ENCODE measurements around the gene RAB1A.

RAB1A gene

GRCh38 chr2:65064728-65065552 lies 65.0 kb downstream of the RAB1A start:
- peak; percentile 50 for DNase-seq (ENCODE audit: low read depth, low spot score)

GRCh38 chr2:65062843-65063825 lies 66.8 kb downstream of the RAB1A start:
- no peak for DNase-seq (ENCODE audit: low read depth, low spot score)
- no peak overlapping the region for H3K27ac ChIP-seq

More at GRCh38 chr2:65064728-65065552, 65.0 kb downstream of the RAB1A start:
- peak overlapping the region; percentile 54 for H3K27ac ChIP-seq

GRCh38 chr2:65061910-65062339 lies 68.0 kb downstream of the RAB1A start:
- DNase-seq (ENCODE audit: low read depth, low spot score): no peak
- no peak overlapping the region for H3K27ac ChIP-seq

DNA sequence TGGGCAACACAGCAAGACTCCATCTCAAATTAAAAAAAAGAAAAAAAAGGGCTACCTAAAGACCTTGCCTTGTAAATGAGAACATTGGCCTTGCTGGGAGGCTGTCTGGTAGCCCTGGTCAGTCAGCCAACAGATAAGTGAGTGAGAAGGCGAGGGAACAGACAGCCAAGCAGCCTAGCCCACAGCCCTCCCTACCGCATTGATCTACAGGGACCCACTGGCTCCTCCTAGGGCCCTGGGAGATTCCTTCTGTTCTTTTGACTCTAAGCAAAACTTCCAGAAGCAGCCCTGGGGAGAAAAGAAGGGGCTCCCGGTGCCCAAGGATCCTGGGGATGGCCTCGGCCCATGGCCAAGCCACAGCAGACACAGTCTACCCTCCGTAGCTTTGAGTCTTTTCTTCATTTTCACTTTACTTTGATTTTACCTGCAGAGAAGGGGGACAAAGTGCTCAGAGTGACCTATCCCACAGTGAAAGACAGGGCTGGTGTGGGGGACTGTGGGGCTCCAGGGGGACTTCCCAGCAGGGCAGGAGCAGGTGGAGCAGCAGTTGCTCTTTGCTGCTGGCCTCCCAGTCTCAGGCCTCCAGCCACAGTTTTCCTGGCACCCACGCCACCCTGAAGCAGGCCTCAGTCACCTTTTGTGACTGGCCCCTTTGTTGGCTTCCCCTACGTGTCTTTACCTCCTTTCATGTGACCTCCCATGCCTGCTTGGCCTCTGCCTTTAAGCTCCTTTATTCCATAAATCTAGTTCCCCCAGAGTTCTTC lies 68.6 kb downstream of the RAB1A start:
- no peak for DNase-seq (ENCODE audit: low read depth, low spot score)
- H3K27ac ChIP-seq: no peak overlapping the region

GRCh38 chr2:65059071-65059470 lies 70.8 kb downstream of the RAB1A start:
- no peak overlapping the region for H3K27ac ChIP-seq
- DNase-seq (ENCODE audit: low read depth, low spot score): no peak

- peak overlapping the region; percentile 22 for H3K27ac ChIP-seq
- peak; percentile 66 for DNase-seq (ENCODE audit: low read depth, low spot score)
These were observed 72.4 kb downstream of the RAB1A start for GRCh38 chr2:65057391-65058052.

GRCh38 chr2:65057054-65057375 lies 72.9 kb downstream of the RAB1A start:
- H3K27ac ChIP-seq: peak overlapping the region; percentile 22
- DNase-seq (ENCODE audit: low read depth, low spot score): no peak

GRCh38 chr2:65056215-65057053 lies 73.5 kb downstream of the RAB1A start, which contains the start of gene CEP68:
TSS of gene CEP68 (plus strand) at chr2:65056416. CDS start at chr2:65069445, 13,029 bp downstream.
- DNase-seq (ENCODE audit: low read depth, low spot score): peak; percentile 89
- H3K27ac ChIP-seq: peak within 1 kb of the TSS; percentile 22

DNA sequence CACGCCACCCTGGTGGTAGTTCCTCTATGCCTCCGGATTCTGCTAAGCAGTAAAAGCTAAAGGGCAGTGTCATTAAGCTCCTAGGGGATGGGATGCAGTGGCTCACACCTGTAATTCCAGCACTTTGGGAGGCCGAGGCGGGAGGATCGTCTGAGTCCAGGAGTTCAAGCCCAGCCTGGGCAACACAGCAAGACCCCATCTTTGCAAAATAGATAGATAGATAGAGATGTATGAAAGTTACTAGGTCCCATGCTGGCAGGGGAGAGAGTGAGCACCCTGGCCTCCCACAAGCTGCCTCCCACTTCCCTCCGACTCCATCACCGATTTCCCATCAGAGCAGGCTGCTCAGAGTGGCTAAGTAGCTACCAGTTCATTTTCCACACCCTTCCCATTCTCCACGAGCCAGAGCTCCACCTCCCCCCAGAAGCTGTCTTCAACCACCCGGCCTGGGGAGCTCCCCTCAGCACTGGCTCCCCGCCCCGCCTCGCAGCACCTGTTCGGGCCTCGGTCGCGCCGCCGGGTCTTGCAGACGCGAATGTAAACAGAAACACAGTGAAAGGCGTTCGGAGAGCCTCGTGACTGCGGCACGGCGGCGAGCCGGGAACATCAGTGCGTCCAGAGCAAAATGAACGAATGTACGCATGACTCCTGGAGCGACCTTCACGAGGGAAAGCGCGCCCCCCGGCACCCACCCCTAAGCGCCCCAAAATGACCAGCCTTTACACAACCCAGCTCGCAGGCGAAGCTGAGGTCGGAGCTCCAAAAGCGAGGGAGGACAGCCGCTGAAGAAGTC lies 74.3 kb downstream of the RAB1A start:
- H3K27ac ChIP-seq: no peak overlapping the region
- DNase-seq (ENCODE audit: low read depth, low spot score): no peak

DNA sequence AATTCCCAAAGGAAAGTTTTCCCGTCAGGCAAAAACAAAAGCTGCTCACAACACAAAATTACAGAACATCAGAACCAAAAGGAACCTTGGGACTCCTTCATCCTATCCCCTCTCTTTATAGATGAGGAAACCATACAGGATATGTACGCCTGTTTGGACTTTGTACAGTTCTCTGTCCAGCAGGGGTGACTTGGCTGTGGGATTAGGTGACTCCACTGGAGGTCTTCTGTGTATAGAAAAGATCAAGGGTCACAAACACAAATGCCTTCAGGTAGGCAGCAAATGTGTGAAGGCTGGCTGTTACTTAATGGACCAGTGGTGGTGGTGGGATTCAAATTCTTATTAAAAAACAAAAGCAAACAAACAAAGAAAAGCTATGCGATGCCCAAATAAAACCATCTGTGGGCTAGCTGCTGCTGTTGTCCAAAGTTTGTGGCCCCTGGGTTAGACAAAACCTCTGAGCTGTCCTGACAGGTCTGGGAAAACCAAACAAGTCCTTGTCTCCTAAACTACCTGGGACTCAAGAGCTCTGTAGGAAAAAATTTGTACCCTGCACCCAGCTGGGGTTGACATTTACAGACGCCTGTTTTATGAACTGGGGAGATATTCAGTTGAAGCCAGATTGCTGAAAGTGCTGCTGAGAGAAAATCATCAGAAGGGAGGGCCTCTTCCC lies 75.0 kb downstream of the RAB1A start:
- no peak for DNase-seq (ENCODE audit: low read depth, low spot score)
- no peak overlapping the region for H3K27ac ChIP-seq

GRCh38 chr2:65053199-65053598 lies 76.7 kb downstream of the RAB1A start:
- no peak overlapping the region for H3K27ac ChIP-seq
- no peak for DNase-seq (ENCODE audit: low read depth, low spot score)

GRCh38 chr2:65050931-65051330 lies 79.0 kb downstream of the RAB1A start:
- H3K27ac ChIP-seq: no peak overlapping the region
- DNase-seq (ENCODE audit: low read depth, low spot score): no peak

- peak overlapping the region; percentile 28 for H3K27ac ChIP-seq
- no peak for DNase-seq (ENCODE audit: low read depth, low spot score)
These were observed 80.8 kb downstream of the RAB1A start for GRCh38 chr2:65049010-65049639.

DNA sequence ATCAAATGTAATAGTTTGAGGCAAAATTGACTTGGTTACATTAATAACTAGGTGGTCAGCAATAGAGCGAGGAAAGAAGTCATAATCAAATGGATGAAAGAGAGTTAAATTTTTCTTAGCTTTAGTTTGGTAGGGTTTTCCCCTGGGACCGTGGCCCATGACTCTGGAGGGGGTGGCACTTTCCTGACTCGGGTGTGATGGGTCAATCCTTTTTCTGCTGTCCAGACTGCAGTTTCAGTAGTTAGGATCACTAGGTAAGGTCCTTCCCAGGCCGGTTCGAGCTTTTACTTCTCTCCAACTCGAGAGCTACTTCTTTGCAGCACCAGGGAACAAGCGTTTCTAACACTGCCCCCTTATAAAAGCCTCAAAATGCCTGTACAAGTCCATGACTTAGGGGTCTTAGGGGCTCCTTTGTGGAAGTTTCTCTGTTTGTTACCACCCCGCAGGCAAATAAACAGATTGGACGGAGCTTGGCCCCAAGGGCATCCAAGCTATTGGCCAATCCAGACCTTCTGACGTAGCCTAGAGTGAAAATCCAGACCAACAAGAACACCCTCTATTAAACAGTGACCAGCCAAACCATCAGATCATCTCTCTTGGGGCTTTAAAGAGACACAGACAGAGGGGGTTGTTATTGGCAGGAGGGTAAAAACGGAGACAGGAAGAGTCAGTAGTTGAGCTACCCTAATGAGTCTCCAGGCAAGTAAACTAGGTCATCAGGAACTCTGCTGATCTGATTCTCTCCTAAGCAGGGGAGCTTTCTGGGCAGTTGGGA lies 83.1 kb downstream of the RAB1A start:
- H3K27ac ChIP-seq: no peak overlapping the region
- no peak for DNase-seq (ENCODE audit: low read depth, low spot score)

DNA sequence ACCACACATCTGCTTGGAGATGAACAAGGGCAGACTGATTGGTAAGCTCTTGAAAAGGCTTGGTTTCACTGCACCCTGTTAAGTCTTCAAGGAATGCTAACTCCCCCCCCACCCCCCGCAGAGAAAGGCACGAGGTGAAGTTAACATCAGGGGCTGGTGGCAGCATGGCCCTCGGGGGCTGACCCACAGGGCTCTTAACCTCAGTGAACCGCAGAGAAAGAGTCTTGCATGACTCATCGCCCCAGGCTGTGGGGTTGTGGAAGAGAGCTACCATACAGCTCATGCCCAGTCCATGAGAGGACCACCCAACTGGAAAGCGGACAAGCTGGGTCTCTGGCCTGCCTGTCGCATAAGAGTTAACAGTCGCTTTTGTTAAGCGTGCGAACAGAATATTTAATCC lies 84.3 kb downstream of the RAB1A start:
- H3K27ac ChIP-seq: no peak overlapping the region
- DNase-seq (ENCODE audit: low read depth, low spot score): no peak

DNA sequence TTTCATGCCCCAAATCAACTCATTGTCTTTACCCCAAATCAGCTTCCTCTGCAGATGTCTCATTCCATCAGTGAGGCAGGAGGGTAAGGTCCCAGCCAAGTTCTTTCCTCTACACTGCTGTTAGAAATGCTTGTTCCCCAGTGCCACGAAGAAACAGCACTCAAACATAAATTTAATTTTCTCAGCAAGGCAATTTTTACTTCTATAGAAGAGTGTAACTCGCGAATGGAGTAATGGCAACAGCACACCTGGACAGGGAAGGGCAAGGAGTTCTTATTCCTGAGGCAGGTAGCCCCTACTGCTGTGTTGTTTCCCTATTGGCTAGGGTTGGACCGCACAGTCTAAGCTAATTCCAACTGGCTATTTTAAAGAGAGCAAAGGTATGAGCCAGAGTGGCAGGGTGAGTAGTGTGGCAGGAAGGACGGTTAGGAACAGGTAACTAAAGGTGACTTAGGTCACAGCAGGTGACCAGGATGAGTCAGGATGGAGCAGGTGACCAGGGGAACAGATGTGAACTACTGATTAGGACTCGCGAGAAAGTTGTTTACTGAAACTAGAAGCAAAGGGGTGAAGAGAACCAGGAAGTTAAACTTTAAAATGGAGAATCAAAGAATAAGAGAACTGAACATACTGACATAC lies 85.7 kb downstream of the RAB1A start:
- no peak overlapping the region for H3K27ac ChIP-seq
- no peak for DNase-seq (ENCODE audit: low read depth, low spot score)

Data from epithelial cell of prostate (primary cell).